Mesothelial cell of epicardium (in vitro differentiated cells): ENCODE data around the gene UBE2O. TPM values are rescaled to one million over a fixed set of nuclear protein-coding genes. Genes with fewer than 3 reads are reported as not detected.

ENCODE experiments used
- DNase-seq, 2 experiments: peaks; one replicate each; pipeline ENCODE4 v3.0.0; 2021; ENCODE audit warnings: low spot score in 2 of 2; ENCODE audit not compliant: unreplicated experiment in 2 of 2
- H3K27ac Mint-ChIP-seq: 2 replicates; pipeline ENCODE4 v1.8.0; 2021; ENCODE audit warnings: mixed read lengths
- H3K27me3 Mint-ChIP-seq: 2 replicates; pipeline ENCODE4 v1.8.0; 2021; ENCODE audit warnings: low read depth, mixed read lengths
- H3K36me3 Mint-ChIP-seq: 2 replicates; pipeline ENCODE4 v1.8.0; 2021; ENCODE audit warnings: mixed read lengths
- H3K4me1 Mint-ChIP-seq: 2 replicates; pipeline ENCODE4 v1.8.0; 2021; ENCODE audit warnings: mixed read lengths
- H3K4me3 Mint-ChIP-seq: 2 replicates; pipeline ENCODE4 v1.8.0; 2021; ENCODE audit warnings: mild to moderate bottlenecking, moderate library complexity, mixed read lengths
- H3K9me3 Mint-ChIP-seq: 2 replicates; pipeline ENCODE4 v1.8.0; 2021; ENCODE audit warnings: mixed read lengths
- CTCF ChIP-seq: fragments of 200-600 bp; sonication (generic); IDR thresholded peaks from one replicate; pipeline ENCODE4 v1.5.0; 2021; ENCODE audit warnings: antibody characterized with exemption; ENCODE audit not compliant: unreplicated experiment
- total RNA-seq: library from RNA; stranded (reverse); gene quantifications from 3 replicates; pipeline ENCODE4 v1.2.1, GENCODE V29; 2021

The UBE2O gene
- total RNA-seq, 1 donor from 2014 or later = 46.3 TPM

GRCh38 chr17:76381633-76382350, 71.2 kb downstream of the UBE2O start:
- Mint-ChIP-seq H3K4me1 (peaks cover 13% of the 10 kb centered on the region), H3K36me3 (no peaks in the 10 kb centered on the region), H3K27me3 (peaks cover 30% of the 10 kb centered on the region), H3K9me3 (peaks cover 3% of the 10 kb centered on the region), H3K27ac (no peak overlapping the region), H3K4me3 (peak overlapping the region; percentile 58)
- TF ChIP-seq CTCF = no peak
- no peak for DNase-seq

GRCh38 chr17:76379646-76380376, 73.1 kb downstream of the UBE2O start:
- Mint-ChIP-seq H3K4me3 (no peak overlapping the region), H3K36me3 (no peaks in the 10 kb centered on the region), H3K27me3 (peaks cover 13% of the 10 kb centered on the region), H3K27ac (no peak overlapping the region), H3K4me1 (peaks cover 15% of the 10 kb centered on the region), H3K9me3 (peaks cover 3% of the 10 kb centered on the region)
- DNase-seq = no peak
- TF ChIP-seq CTCF = no peak

GRCh38 chr17:76379275-76379641, 73.7 kb downstream of the UBE2O start:
- Mint-ChIP-seq H3K4me3 (no peak overlapping the region), H3K27me3 (peaks cover 13% of the 10 kb centered on the region), H3K4me1 (peaks cover 15% of the 10 kb centered on the region), H3K27ac (no peak overlapping the region), H3K9me3 (peaks cover 3% of the 10 kb centered on the region), H3K36me3 (no peaks in the 10 kb centered on the region)
- no peak for TF ChIP-seq CTCF
- no peak for DNase-seq

GRCh38 chr17:76378548-76379274, 74.2 kb downstream of the UBE2O start:
- Mint-ChIP-seq H3K9me3 (peaks cover 3% of the 10 kb centered on the region), H3K36me3 (no peaks in the 10 kb centered on the region), H3K4me1 (peaks cover 14% of the 10 kb centered on the region), H3K4me3 (no peak overlapping the region), H3K27me3 (peaks cover 11% of the 10 kb centered on the region), H3K27ac (no peak overlapping the region)
- DNase-seq = no peak
- no peak for TF ChIP-seq CTCF

- peaks cover 7% of the 10 kb centered on the region for H3K4me1 Mint-ChIP-seq
- DNase-seq = no peak
- H3K27ac Mint-ChIP-seq = no peak overlapping the region
- H3K4me3 Mint-ChIP-seq = no peak overlapping the region
- TF ChIP-seq CTCF = no peak
- H3K36me3 Mint-ChIP-seq = no peaks in the 10 kb centered on the region
- peaks cover 2% of the 10 kb centered on the region for H3K27me3 Mint-ChIP-seq
- peaks cover 3% of the 10 kb centered on the region for H3K9me3 Mint-ChIP-seq
Measured at GRCh38 chr17:76376318-76377133, 76.4 kb downstream of the UBE2O start.
